Right lobe of liver (tissue), 4 donors: Measurements from ENCODE around the gene PEX6.

Experiments used
- POLR2A ChIP-seq: fragments of 450-650 bp; IDR thresholded peaks from one replicate; pipeline ENCODE4 v1.6.1; 2017; ENCODE audit warnings: antibody characterized with exemption, mild to moderate bottlenecking
- TF ChIP-seq, protein P1 (sequence below), 4 donors: fragments of 200-600 bp in 3 of 4; fragments of 450-650 bp in 1 of 4; IDR thresholded peaks; one replicate each; pipeline versions ENCODE4 v1.5.1 to v1.8.0; 2016 to 2022; ENCODE audit warnings: antibody characterized with exemption in 4 of 4, mild to moderate bottlenecking in 2 of 4
- donor health status: DM: no; HTN: no; CAD: no.
- donor health status: DM: no; HTN: no; CAD: no.
- donor health status: DM: no; HTN: yes; CAD: no.

DNA sequence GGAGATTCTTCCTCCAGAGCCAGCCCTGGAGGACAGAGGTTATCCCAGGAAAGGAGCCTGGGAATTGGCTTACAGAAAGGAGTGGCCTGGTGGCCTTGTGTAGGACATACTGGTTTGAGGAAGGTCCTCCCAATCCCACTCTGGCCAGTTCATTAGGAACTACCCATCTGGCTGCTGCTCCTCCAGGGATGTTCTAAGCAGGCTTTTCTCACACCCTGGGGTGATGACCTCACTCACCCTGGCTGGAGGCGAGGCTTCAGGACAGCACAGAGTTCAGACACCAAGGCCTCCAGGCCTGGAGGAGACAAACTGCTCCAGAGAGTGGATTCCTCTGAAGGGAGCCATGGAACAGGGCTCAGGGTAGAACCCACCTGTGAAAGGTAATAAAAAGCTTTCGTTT, 9.6 kb downstream of the PEX6 start:
- TF ChIP-seq, protein P1, sequence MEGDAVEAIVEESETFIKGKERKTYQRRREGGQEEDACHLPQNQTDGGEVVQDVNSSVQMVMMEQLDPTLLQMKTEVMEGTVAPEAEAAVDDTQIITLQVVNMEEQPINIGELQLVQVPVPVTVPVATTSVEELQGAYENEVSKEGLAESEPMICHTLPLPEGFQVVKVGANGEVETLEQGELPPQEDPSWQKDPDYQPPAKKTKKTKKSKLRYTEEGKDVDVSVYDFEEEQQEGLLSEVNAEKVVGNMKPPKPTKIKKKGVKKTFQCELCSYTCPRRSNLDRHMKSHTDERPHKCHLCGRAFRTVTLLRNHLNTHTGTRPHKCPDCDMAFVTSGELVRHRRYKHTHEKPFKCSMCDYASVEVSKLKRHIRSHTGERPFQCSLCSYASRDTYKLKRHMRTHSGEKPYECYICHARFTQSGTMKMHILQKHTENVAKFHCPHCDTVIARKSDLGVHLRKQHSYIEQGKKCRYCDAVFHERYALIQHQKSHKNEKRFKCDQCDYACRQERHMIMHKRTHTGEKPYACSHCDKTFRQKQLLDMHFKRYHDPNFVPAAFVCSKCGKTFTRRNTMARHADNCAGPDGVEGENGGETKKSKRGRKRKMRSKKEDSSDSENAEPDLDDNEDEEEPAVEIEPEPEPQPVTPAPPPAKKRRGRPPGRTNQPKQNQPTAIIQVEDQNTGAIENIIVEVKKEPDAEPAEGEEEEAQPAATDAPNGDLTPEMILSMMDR (IDR thresholded peaks at IDR 0.05), result no peak
- no peak for TF ChIP-seq POLR2A
